NCI-H1417 (cell line): Measurements from ENCODE around the gene UGGT2.
"Not testable (repeated sequence)": the region's sequence is repeated elsewhere in the genome, so short reads cannot be mapped to it uniquely, and the experiment has no call there.

Source experiments
- DNase-seq, 3 experiments: peaks; one replicate each; lab custom pipeline; 2025; lab: John Stamatoyannopoulos, UW

Gene UGGT2

GRCh38 chr13:96053003-96053703, at the start of gene UGGT2:
Gene UGGT2 (minus strand): TSS chr13:96053401. CDS start chr13:96053312, 89 bp downstream.
- peak; percentile 95 to 98 (median 96) for DNase-seq

GRCh38 chr13:96100457-96101220, 47.4 kb upstream of the UGGT2 start:
- DNase-seq, result no peak

- DNase-seq, result peak in 1 of 3 experiments; percentile 30
These were observed 40.2 kb upstream of the UGGT2 start for GRCh38 chr13:96093296-96094006.

GRCh38 chr13:96091164-96092117, 38.2 kb upstream of the UGGT2 start:
- DNase-seq, result peak in 2 of 3 experiments; percentile 40 to 42

GRCh38 chr13:96090240-96091101, 37.3 kb upstream of the UGGT2 start:
- peak; percentile 46 to 71 (median 71) for DNase-seq

GRCh38 chr13:96089749-96090239, 36.6 kb upstream of the UGGT2 start, which contains the start of gene HS6ST3:
Gene HS6ST3 (plus strand): TSS chr13:96090107.
- DNase-seq, result peak; percentile 47 to 83 (median 78)

- DNase-seq, result no peak
These were observed 35.9 kb upstream of the UGGT2 start for GRCh38 chr13:96089139-96089538.

- no peak for DNase-seq
These were observed 33.5 kb upstream of the UGGT2 start for GRCh38 chr13:96086736-96087135.

GRCh38 chr13:96082640-96083039, 29.4 kb upstream of the UGGT2 start:
- DNase-seq, result no peak

- no peak for DNase-seq
These were observed 28.7 kb upstream of the UGGT2 start for GRCh38 chr13:96081888-96082287.

- DNase-seq, result no peak
These were observed 27.5 kb upstream of the UGGT2 start for GRCh38 chr13:96080676-96081075.

- peak in 1 of 3 experiments; percentile 19 for DNase-seq
These were observed 22.8 kb upstream of the UGGT2 start for GRCh38 chr13:96075953-96076543.

- no peak for DNase-seq
These were observed 19.2 kb upstream of the UGGT2 start for GRCh38 chr13:96072392-96072791.

GRCh38 chr13:96071504-96071903, 18.3 kb upstream of the UGGT2 start:
- DNase-seq, result peak in 1 of 3 experiments; percentile 49

GRCh38 chr13:96068729-96069128, 15.5 kb upstream of the UGGT2 start:
- DNase-seq, result no peak

- peak in 1 of 3 experiments; percentile 24 for DNase-seq
These were observed 12.6 kb upstream of the UGGT2 start for GRCh38 chr13:96065849-96066248.

GRCh38 chr13:96052656-96053002, 572 bp downstream of the UGGT2 start:
- DNase-seq, result peak in 2 of 3 experiments; percentile 44 to 86

- DNase-seq, result not testable (repeated sequence)
These were observed 1.3 kb downstream of the UGGT2 start for GRCh38 chr13:96051946-96052345.

- DNase-seq, result not testable (repeated sequence)
These were observed 1.7 kb downstream of the UGGT2 start for GRCh38 chr13:96051491-96051890.

GRCh38 chr13:96050955-96051354, 2.2 kb downstream of the UGGT2 start:
- DNase-seq, result not testable (repeated sequence)
